Astrocyte of the spinal cord (primary cell): ENCODE data around the gene CHD3.

Source experiments
- DNase-seq: peaks from one replicate; pipeline ENCODE4 v3.0.0; 2011; ENCODE audit warnings: low read depth, low spot score
- H3K4me3 ChIP-seq: 2 replicates; pipeline ENCODE4 v1.5.1; 2011; ENCODE audit warnings: low read depth, mild to moderate bottlenecking, low read length, moderate library complexity
- in situ Hi-C: cut with HindIII; loops from 2 replicates; pipeline ENCODE4 v1.10.0; 2017; ENCODE audit warnings: low sequenced_read_pairs
- TF ChIP-seq, protein P1 (sequence below): IDR thresholded peaks from 2 replicates; pipeline ENCODE4 v1.5.1; 2012; ENCODE audit warnings: low read depth, mild to moderate bottlenecking, low read length, inconsistent platforms

CHD3 gene

DNA sequence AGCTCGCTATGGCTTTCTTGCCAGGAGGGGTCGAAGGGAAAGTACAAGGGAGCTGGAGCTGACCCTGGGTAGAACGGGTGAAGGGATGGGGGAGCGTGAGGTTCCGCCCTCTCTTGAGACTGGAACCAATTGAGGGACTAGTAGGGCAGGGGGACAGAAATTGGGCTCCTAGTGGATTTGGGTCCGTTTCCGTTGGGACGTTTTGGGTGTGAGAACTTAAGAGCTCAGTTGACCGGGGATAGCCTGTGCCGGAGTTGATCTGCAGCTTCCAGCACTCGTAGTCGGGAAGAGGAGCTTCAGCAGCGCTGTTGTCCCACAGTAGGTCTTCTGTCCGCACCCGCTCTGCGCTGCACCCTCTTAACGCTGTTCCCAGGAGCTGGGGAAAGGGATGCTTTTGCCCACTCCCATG is 43.9 kb downstream of the CHD3 start:
- DNase-seq = peak; percentile 35
- peak overlapping the region; percentile 97 for H3K4me3 ChIP-seq
- in situ Hi-C loops = no loop called here
- TF ChIP-seq, protein P1, sequence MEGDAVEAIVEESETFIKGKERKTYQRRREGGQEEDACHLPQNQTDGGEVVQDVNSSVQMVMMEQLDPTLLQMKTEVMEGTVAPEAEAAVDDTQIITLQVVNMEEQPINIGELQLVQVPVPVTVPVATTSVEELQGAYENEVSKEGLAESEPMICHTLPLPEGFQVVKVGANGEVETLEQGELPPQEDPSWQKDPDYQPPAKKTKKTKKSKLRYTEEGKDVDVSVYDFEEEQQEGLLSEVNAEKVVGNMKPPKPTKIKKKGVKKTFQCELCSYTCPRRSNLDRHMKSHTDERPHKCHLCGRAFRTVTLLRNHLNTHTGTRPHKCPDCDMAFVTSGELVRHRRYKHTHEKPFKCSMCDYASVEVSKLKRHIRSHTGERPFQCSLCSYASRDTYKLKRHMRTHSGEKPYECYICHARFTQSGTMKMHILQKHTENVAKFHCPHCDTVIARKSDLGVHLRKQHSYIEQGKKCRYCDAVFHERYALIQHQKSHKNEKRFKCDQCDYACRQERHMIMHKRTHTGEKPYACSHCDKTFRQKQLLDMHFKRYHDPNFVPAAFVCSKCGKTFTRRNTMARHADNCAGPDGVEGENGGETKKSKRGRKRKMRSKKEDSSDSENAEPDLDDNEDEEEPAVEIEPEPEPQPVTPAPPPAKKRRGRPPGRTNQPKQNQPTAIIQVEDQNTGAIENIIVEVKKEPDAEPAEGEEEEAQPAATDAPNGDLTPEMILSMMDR = no peak

DNA sequence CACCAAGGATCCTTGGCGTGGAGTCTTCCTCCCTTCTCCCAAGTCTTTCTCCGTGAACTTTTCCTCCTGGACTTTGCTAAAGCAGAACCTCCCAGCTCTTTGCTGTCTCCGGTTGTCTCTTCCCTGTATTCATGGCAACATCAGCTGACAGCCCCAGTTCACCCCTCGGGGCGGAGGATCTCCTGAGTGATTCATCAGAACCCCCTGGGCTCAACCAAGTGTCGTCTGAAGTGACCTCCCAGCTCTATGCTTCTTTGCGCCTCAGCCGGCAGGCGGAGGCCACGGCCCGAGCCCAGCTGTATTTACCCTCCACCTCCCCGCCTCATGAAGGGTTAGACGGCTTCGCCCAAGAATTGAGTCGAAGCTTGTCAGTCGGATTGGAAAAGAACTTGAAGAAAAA is 44.4 kb downstream of the CHD3 start:
- peak; percentile 65 for DNase-seq
- in situ Hi-C loops = no loop called here
- TF ChIP-seq, protein P1 = peak; percentile 37
- H3K4me3 ChIP-seq = peak overlapping the region; percentile 97

DNA sequence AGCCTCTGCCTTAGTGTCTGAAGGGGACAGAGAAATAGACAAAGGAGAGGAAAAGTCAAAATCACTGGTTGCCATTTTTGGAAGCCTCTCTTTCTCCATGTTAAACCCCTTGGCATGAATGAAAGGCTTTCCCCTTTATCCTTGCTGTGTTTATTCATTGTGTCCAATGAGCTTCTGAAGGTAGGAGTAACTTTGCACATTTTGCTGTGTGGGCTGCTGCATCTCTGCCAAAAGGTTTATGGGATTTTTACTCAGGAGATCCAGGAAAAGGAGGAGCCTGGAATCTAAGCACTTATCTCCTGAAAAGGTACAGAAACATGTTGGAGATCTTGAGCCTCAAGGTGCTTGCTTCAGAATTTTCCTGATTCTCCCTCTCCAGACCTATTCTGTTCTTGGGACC is 47.3 kb downstream of the CHD3 start:
- H3K4me3 ChIP-seq = no peak overlapping the region
- TF ChIP-seq, protein P1 = no peak
- in situ Hi-C loops = no loop called here
- no peak for DNase-seq

DNA sequence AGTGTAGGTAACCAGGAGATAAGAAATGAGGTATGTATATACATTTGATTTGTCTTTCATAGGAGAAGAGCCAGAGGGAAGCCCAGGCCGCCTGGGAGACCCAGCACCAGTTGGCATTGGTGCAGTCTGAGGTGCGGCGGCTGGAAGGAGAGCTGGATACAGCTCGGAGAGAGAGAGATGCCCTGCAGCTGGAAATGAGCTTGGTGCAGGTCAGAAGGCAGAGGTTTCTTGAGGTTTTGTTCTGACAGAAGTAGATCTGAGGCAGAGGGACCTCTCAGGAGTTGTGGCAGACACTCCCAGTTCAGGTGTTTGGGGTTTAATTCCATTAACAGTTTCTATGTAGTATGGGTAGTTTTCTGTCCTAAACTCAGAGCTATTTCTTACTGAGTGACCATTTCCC is 51.4 kb downstream of the CHD3 start:
- TF ChIP-seq, protein P1 = no peak
- H3K4me3 ChIP-seq = no peak overlapping the region
- DNase-seq = no peak
- in situ Hi-C loops = no loop called here

DNA sequence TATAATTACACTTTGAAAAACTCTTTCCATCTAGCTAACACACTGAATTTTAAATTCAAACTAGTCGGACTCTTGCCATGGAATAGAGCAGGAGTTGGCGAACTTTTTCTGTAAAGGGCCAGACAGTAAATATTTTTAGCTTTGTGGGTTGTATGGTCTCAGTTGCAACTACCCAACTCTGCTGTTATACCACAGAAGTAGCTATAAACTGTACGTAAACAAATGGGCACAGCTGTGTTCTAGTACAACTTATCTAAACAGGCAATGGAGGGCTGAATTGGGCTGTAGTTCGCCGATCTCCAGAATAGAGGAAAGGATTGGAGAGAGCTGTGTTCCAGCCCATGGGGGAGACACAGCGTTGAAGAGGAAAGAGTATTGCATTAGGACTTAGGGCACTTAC is 52.2 kb downstream of the CHD3 start:
- no peak for DNase-seq
- in situ Hi-C loops = no loop called here
- H3K4me3 ChIP-seq = no peak overlapping the region
- TF ChIP-seq, protein P1 = no peak

DNA sequence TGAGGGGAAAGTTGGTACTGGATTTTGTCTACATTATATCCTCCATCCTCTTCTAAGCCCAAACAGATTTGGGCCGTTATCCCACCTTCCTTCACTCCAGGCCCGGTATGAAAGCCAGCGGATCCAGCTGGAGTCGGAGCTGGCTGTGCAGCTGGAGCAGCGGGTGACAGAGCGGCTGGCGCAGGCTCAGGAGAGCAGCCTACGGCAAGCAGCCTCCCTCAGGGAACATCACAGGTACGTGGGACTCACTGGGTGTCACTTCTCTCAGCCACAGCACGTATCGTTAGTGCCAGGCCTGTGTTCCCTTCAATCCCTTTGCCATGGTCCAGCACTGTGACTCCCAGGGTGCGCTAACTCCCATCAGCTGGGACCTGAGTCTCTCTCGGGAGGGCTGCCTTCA is 54.7 kb downstream of the CHD3 start:
- H3K4me3 ChIP-seq = no peak overlapping the region
- in situ Hi-C loops = no loop called here
- no peak for DNase-seq
- TF ChIP-seq, protein P1 = no peak

DNA sequence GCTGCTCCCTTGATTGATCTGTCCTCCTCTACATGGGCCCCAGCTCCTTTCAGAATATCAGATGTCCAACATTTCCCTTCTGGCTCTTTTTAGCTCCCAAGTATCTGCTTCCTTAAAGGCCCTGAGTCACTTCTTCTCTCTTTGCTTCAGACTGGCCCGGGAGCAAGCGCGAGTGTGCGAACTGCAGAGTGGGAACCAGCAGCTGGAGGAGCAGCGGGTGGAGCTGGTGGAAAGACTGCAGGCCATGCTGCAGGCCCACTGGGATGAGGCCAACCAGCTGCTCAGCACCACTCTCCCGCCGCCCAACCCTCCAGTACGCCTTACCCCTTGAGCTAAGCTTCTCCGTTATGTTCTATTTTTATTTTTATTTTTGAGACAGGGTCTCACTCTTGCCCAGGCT is 55.7 kb downstream of the CHD3 start:
- TF ChIP-seq, protein P1 = no peak
- in situ Hi-C loops = no loop called here
- no peak overlapping the region for H3K4me3 ChIP-seq
- DNase-seq = no peak
